Measurements from ENCODE around the gene EXOC2.

The EXOC2 gene

GRCh38 chr6:558089-558488 lies 134.8 kb downstream of the EXOC2 start:
- Histone ChIP-seq H3K9me3 (ENCODE audit: insufficient read depth, low read length) (no peaks in the 10 kb centered on the region), H3K4me3 (ENCODE audit: low read length) (no peak overlapping the region), H3K9ac (ENCODE audit: low read length) (no peak overlapping the region), H3K4me2 (ENCODE audit: low read length) (no peak overlapping the region), H3K79me2 (ENCODE audit: low read length) (no peaks in the 10 kb centered on the region), H4K20me1 (ENCODE audit: insufficient read depth, low read length) (no peaks in the 10 kb centered on the region), H3K27me3 (ENCODE audit: low read depth, low read length) (no peaks in the 10 kb centered on the region), H3K4me1 (ENCODE audit: low read length) (no peaks in the 10 kb centered on the region), H3K36me3 (replicated peaks; ENCODE audit: low read depth, low read length) (peaks cover 5% of the 10 kb centered on the region), H3K27ac (ENCODE audit: low read length) (no peak overlapping the region), H2AFZ (ENCODE audit: low read depth, low read length) (no peak overlapping the region)
- TF ChIP-seq CTCF (IDR thresholded peaks at IDR 0.05; ENCODE audit: low read depth, low read length), result peak; percentile 31
- no peak for TF ChIP-seq EZH2phosphoT487 (IDR thresholded peaks at IDR 0.05; ENCODE audit: low read depth)

- no peak for TF ChIP-seq CTCF (IDR thresholded peaks at IDR 0.05; ENCODE audit: low read depth, low read length)
- TF ChIP-seq EZH2phosphoT487 (IDR thresholded peaks at IDR 0.05; ENCODE audit: low read depth), result no peak
- Histone ChIP-seq H3K9me3 (ENCODE audit: insufficient read depth, low read length) (no peaks in the 10 kb centered on the region), H2AFZ (ENCODE audit: low read depth, low read length) (no peak overlapping the region), H3K4me2 (ENCODE audit: low read length) (no peak overlapping the region), H3K27ac (ENCODE audit: low read length) (no peak overlapping the region), H3K9ac (ENCODE audit: low read length) (no peak overlapping the region), H3K79me2 (ENCODE audit: low read length) (no peaks in the 10 kb centered on the region), H3K4me3 (ENCODE audit: low read length) (no peak overlapping the region), H3K27me3 (ENCODE audit: low read depth, low read length) (no peaks in the 10 kb centered on the region), H4K20me1 (ENCODE audit: insufficient read depth, low read length) (no peaks in the 10 kb centered on the region), H3K36me3 (replicated peaks; ENCODE audit: low read depth, low read length) (peaks cover 2% of the 10 kb centered on the region), H3K4me1 (ENCODE audit: low read length) (peaks cover 5% of the 10 kb centered on the region; the same call in 1 of the 2 replicates)
Observed at GRCh38 chr6:551829-552350, 141.0 kb downstream of the EXOC2 start.

GRCh38 chr6:551405-551804 lies 141.5 kb downstream of the EXOC2 start:
- Histone ChIP-seq H2AFZ (ENCODE audit: low read depth, low read length) (no peak overlapping the region), H3K4me2 (ENCODE audit: low read length) (no peak overlapping the region), H4K20me1 (ENCODE audit: insufficient read depth, low read length) (no peaks in the 10 kb centered on the region), H3K27me3 (ENCODE audit: low read depth, low read length) (no peaks in the 10 kb centered on the region), H3K27ac (ENCODE audit: low read length) (no peak overlapping the region), H3K9me3 (ENCODE audit: insufficient read depth, low read length) (no peaks in the 10 kb centered on the region), H3K9ac (ENCODE audit: low read length) (no peak overlapping the region), H3K4me3 (ENCODE audit: low read length) (no peak overlapping the region), H3K36me3 (replicated peaks; ENCODE audit: low read depth, low read length) (peaks cover 2% of the 10 kb centered on the region), H3K4me1 (ENCODE audit: low read length) (peaks cover 5% of the 10 kb centered on the region; the same call in 1 of the 2 replicates), H3K79me2 (ENCODE audit: low read length) (no peaks in the 10 kb centered on the region)
- TF ChIP-seq EZH2phosphoT487 (IDR thresholded peaks at IDR 0.05; ENCODE audit: low read depth), result no peak
- peak; percentile 35; the same call in 1 of the 2 replicates for TF ChIP-seq CTCF (IDR thresholded peaks at IDR 0.05; ENCODE audit: low read depth, low read length)

- Histone ChIP-seq H4K20me1 (ENCODE audit: insufficient read depth, low read length) (no peaks in the 10 kb centered on the region), H3K27ac (ENCODE audit: low read length) (no peak overlapping the region), H2AFZ (ENCODE audit: low read depth, low read length) (no peak overlapping the region), H3K27me3 (ENCODE audit: low read depth, low read length) (no peaks in the 10 kb centered on the region), H3K4me2 (ENCODE audit: low read length) (no peak overlapping the region), H3K9me3 (ENCODE audit: insufficient read depth, low read length) (no peaks in the 10 kb centered on the region), H3K4me1 (ENCODE audit: low read length) (peaks cover 5% of the 10 kb centered on the region; the same call in 1 of the 2 replicates), H3K9ac (ENCODE audit: low read length) (no peak overlapping the region), H3K36me3 (replicated peaks; ENCODE audit: low read depth, low read length) (peaks cover 2% of the 10 kb centered on the region), H3K79me2 (ENCODE audit: low read length) (no peaks in the 10 kb centered on the region), H3K4me3 (ENCODE audit: low read length) (no peak overlapping the region)
- TF ChIP-seq EZH2phosphoT487 (IDR thresholded peaks at IDR 0.05; ENCODE audit: low read depth), result no peak
- no peak for TF ChIP-seq CTCF (IDR thresholded peaks at IDR 0.05; ENCODE audit: low read depth, low read length)
Observed at GRCh38 chr6:549906-550305, 143.0 kb downstream of the EXOC2 start.
